Tongue (tissue), 2 donors: ENCODE results near the gene MS4A5. TPM values are rescaled to one million over a fixed set of nuclear protein-coding genes. Genes with fewer than 3 reads are reported as not detected.
"Not testable (repeated sequence)": the region's sequence is repeated elsewhere in the genome, so short reads cannot be mapped to it uniquely, and the experiment has no call there.

Experiments
- DNase-seq: peaks from one replicate; pipeline ENCODE4 v3.0.0-alpha.2; 2015
- total RNA-seq: library from RNA; depleted of rRNA; stranded (reverse); fragments of >200 nt; gene quantifications from one replicate; pipeline ENCODE4 v1.2.3, GENCODE V29; 2014

Gene MS4A5
- not detected for total RNA-seq

DNA sequence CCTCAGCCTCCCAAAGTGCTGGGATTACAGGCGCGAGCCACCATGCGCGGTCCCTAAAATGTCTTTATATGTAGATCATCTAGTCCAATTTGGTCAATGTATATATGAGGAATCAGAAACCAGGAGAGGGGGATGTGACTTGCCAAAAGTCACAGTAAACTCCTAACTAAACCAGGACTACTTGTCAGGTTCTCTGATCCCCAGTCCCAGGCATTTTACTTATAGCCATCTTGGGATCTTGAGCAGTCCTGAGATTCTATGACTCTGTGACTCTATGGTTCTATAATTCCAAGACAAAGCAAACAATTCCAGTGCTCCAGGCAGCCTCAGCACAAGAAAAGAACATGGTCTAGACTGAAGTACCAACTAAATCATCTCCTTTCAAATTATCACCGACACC lies at the start of gene MS4A5:
TSS of gene MS4A5 (plus strand) at position 301 of the 400 bp plus-strand sequence. CDS start 103 bp downstream, outside the sequence.
- no peak for DNase-seq

- no peak for DNase-seq
Measured at GRCh38 chr11:60389279-60389910, 40.0 kb upstream of the MS4A5 start.

GRCh38 chr11:60390419-60390818 lies 39.0 kb upstream of the MS4A5 start:
- DNase-seq = no peak

GRCh38 chr11:60392361-60392760 lies 37.0 kb upstream of the MS4A5 start:
- no peak for DNase-seq

DNA sequence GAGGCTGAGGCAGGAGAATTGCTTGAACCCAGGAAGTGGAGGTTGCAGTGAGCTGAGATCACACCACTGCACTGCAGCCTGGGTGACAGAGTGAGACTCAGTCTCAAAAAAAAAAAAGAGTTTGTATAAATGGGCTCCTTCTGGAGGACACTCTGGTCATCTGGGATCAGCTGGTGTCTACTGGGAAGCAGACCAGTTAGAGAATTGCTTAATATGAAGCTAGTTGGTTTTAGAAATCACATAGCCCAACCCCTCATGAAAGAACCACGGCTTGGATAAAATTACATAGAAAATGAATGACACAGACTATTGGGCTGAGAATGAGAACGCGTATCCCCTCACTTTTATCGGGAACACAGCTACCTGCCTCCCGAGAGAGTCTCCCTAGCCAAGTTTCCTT lies 36.4 kb upstream of the MS4A5 start:
- DNase-seq = no peak

DNA sequence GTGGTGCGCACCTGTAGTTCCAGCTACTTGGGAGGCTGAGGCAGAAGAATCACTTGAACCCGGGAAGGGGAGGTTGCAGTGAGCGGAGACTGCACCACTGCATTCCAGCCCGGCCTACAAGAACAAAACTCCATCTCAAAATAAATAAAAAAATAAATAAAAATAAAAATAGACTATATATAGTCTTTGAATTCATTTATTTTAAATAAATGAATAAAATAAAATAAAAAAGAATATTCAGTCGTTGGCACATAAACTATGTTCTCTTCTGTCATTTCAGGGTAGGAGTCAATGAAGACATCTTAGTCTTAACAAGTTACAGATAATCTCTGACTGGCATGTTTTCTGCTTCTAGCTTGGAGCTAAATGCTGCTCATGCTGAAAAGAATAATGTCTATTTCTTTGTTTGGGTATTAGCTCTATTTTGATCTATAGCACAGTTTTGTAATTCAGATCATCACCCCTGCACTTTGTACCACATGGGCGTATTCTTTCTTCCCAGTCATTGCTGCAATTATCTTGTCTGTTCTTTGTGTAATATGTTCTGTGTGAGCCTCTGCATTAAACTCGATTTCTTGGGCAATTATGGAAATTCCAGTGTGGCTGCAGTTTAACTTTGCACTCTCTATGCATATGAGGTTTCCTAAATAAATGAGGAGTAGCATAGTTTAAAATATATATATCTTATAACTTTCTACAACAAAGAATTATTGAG lies 34.5 kb upstream of the MS4A5 start:
- no peak for DNase-seq

DNA sequence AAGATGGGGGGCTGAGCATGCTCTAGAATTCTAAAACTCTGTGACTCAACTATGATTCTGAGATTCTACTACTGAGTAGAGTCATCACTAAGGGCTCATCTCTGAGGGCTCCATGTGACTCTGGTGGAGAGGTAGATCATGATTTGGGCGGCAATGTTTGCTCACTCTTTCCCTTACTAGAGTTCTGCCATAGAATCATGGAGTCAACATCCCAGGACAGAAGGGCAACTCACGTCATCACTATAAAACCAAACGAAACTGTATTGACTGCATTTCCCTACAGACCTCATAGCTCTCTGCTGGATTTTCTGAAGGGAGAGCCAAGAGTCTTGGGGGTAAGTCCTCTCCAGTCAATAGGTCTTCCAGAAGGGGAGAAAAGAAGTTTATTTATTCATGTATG lies 33.0 kb upstream of the MS4A5 start, which contains the start of gene MS4A14:
TSS of gene MS4A14 (plus strand) at position 78 of the 400 bp plus-strand sequence. CDS start at position 198, 120 bp downstream.
- DNase-seq = no peak

GRCh38 chr11:60396799-60397198 lies 32.6 kb upstream of the MS4A5 start:
- DNase-seq = no peak

GRCh38 chr11:60420015-60420414 lies 9.4 kb upstream of the MS4A5 start:
- DNase-seq = no peak

DNA sequence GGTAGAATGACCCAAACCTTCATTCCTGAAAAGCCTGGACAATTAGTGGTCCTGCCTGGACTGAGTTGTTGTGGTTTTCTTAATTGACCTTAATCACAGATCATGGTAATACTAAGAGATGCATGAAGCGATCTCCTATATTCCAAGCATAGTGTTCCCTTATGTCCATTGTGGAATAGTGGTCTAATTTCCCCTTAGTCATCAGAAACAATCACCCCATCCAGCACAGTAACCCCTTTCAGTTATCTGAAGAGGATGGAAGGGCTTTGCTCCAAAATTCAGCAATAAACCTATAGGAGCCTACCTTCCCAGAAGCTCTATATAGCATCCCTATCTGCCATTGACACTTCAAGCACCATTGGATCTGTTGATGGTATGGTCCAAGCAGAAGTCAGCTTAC lies 6.8 kb upstream of the MS4A5 start:
- no peak for DNase-seq

DNA sequence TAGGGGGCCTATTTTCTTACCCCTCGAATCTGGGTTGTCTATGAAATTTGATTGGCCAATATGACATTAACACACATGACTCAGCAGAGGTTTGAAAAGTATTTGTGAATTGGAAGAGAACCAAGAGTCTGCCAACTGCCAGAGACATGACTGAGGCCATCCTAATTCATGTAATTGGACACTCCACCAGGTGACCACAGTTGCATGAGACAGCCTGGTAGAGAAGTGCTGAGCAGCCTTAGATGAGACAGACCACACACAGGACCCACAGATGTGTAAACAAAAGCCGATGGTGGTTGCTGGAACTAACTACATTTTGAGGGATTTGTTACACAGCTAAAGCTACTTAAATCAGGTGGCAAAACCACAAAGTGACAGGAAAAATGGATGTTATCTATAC lies 855 bp upstream of the MS4A5 start:
- no peak for DNase-seq

- DNase-seq = no peak
Measured at GRCh38 chr11:60431251-60431650, 1.9 kb downstream of the MS4A5 start.

- DNase-seq = no peak
Measured at GRCh38 chr11:60433401-60433800, 4.0 kb downstream of the MS4A5 start.

DNA sequence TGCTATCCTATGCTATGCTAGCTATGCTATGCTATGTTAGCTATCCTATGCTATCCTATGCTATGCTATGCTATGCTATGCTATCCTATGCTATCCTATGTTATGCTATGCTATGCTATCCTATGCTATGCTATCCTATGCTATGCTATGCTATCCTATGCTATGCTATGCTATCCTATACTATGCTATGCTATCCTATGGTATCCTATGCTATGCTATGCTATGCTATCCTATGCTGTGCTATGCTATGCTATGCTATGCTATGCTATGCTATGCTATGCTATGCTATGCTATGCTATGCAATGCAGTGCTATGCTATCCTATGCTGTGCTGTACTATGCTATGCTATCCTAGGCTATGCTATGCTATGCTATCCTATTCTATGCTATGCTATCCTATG lies 17.7 kb downstream of the MS4A5 start:
- no peak for DNase-seq

DNA sequence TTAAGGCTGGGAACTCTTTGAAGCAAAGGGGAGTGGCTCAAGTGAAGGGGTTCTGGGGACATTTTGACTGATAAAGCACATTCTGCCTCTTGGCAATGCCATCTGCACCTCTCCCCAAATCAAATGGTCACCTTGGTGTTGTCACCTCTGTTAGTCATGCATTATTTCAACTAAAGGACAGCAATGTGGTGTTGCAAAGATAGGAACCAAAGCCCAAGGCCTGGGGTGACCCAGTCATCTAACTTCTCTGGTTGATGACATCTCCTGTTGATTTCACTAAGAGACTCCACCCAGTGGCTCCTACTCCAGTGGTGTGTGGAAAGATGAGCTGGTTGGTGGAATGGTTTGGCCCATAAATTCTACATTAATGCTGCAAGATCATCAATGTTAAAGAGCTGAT lies 18.5 kb downstream of the MS4A5 start:
- no peak for DNase-seq

- not testable (repeated sequence) for DNase-seq
Measured at GRCh38 chr11:60451185-60451584, 21.8 kb downstream of the MS4A5 start.

DNA sequence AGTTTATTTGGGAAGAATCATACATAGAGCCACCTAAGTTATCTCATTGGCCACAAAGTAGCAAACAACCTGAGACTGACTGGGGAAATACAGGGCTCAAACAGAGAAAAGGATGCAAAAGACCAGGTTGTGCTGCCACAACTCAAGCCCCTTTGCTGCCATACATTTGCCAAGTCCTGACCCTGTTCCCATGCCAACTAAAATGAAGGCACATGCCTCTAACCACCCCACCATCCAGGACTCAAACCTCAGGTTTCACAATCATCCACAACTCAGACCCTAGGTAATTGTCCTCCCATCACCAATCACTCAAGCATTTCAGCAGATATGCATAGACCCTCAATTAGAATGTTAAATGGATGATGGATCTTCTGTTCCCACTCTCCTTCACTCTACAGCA lies 24.8 kb downstream of the MS4A5 start:
- no peak for DNase-seq

GRCh38 chr11:60455531-60456042 lies 26.2 kb downstream of the MS4A5 start, which contains the start of gene MS4A1:
Gene MS4A1, plus strand, starts transcription at chr11:60455847. Its CDS starts 6,528 bp downstream, at chr11:60462375.
- no peak for DNase-seq

- no peak for DNase-seq
Measured at GRCh38 chr11:60457576-60457975, 28.2 kb downstream of the MS4A5 start.

DNA sequence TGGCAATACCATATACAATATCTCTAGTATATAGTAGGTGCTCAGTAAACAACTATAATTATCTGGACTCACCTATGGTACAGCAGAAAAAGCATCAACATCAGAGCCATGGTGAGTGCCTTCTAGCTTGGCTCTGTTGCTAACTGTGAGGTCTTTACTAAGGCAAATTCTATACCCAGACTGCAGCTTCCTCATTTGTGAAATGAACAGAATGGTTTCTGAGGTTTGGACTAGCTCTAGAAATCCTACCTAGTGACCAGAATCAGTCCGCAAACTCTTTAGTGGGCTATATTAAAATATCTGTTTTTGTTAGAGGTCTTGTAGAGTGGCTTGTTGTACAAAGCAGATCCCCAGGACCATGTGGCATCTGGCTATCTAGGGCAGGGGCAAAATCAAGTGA lies 30.0 kb downstream of the MS4A5 start:
- no peak for DNase-seq

DNA sequence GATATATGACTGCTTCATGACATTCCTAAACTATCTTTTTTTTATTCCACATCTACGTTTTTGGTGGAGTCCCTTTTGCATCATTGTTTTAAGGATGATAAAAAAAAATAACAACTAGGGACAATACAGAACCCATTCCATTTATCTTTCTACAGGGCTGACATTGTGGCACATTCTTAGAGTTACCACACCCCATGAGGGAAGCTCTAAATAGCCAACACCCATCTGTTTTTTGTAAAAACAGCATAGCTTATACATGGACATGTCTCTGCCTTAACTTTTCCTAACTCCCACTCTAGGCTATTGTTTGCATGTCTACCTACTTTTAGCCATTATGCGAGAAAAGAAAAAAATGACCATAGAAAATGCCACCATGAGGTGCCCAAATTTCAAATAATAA lies 39.5 kb downstream of the MS4A5 start:
- no peak for DNase-seq

- no peak for DNase-seq
Measured at GRCh38 chr11:60469723-60470122, 40.4 kb downstream of the MS4A5 start.

- no peak for DNase-seq
Measured at GRCh38 chr11:60477035-60477445, 47.7 kb downstream of the MS4A5 start.

DNA sequence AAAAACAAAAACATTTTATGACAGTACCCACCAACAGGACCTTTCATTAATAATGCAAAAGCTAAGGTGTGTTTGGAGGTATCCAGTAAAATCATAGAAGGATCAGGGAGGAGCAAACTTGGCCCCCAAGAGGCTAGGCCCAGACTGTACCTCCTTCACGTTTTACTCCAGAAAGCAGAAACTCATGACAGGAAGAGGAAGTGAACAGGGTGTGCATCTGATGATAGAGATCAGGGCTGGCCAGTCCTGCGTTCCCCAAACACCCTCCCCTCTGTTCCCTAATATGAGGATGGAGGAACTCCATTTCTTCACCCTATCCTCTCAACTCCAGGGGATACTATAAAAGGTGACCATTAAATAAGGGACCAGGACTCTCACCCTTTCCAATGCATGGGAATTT lies 53.0 kb downstream of the MS4A5 start:
- no peak for DNase-seq
